Upper lobe of left lung (tissue), 4 donors: Measurements from ENCODE around the gene SPRR3.

Experiments
- EP300 ChIP-seq, 4 donors: sonication (generic); formaldehyde crosslinking; IDR thresholded peaks; one replicate each; pipeline ENCODE4 v1.5.1; 2017; ENCODE audit warnings: antibody characterized with exemption in 4 of 4, control low read depth in 2 of 4
- POLR2A ChIP-seq, 4 donors: fragments of 450-650 bp; IDR thresholded peaks; one replicate each; pipeline ENCODE4 v1.5.1; 2016 to 2017; ENCODE audit warnings: antibody characterized with exemption in 4 of 4, mild to moderate bottlenecking in 2 of 4
- TF ChIP-seq, protein P1 (sequence below), 6 experiments: fragments of 450-650 bp in 4 of 6; fragments of 200-600 bp in 2 of 6; sonication (generic) in 2 of 6; IDR thresholded peaks; one replicate each; pipeline ENCODE4 v1.5.1; 2016 to 2019; ENCODE audit warnings: antibody characterized with exemption in 6 of 6

DNA sequence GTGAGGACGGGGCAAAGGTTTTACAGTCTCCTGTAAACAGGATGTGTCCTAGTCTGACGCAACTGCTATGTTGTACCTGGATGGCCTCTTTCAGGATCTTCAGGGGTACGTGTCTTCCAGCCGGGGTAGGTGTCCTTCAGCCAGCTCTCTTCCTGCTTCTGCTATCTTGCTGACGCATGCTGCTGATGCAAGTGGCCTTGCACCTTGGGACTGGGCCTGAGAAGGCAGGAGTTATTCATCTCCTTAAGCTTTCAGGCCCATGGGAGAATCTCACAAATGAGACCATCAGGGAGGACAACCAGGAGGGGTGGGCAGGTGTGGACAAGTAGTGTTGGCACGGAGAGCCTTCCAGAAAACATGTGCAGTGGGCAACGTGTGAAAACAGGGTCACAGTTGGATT is 21.6 kb downstream of the SPRR3 start:
- TF ChIP-seq, protein P1, sequence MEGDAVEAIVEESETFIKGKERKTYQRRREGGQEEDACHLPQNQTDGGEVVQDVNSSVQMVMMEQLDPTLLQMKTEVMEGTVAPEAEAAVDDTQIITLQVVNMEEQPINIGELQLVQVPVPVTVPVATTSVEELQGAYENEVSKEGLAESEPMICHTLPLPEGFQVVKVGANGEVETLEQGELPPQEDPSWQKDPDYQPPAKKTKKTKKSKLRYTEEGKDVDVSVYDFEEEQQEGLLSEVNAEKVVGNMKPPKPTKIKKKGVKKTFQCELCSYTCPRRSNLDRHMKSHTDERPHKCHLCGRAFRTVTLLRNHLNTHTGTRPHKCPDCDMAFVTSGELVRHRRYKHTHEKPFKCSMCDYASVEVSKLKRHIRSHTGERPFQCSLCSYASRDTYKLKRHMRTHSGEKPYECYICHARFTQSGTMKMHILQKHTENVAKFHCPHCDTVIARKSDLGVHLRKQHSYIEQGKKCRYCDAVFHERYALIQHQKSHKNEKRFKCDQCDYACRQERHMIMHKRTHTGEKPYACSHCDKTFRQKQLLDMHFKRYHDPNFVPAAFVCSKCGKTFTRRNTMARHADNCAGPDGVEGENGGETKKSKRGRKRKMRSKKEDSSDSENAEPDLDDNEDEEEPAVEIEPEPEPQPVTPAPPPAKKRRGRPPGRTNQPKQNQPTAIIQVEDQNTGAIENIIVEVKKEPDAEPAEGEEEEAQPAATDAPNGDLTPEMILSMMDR (IDR thresholded peaks at IDR 0.05) = no peak
- TF ChIP-seq POLR2A (IDR thresholded peaks at IDR 0.05) (no peak), EP300 (IDR thresholded peaks at IDR 0.05) (no peak)
